Measurements from ENCODE around the gene TRAP1.

GRCh38 chr16:3735541-3735940 lies 18.2 kb upstream of the TRAP1 start:
- no peak for TF ChIP-seq ZBTB7A (IDR thresholded peaks at IDR 0.05; ENCODE audit: low read depth)
- no peak for TF ChIP-seq YY1 (IDR thresholded peaks at IDR 0.05; ENCODE audit: low read depth)
- TF ChIP-seq TCF12 (IDR thresholded peaks at IDR 0.05; ENCODE audit: low read depth): no peak
- no peak for TF ChIP-seq FOXM1 (IDR thresholded peaks at IDR 0.05; ENCODE audit: borderline replicate concordance, low read depth)
